Brain microvascular endothelial cell (primary cell): ENCODE results near the gene OR2G6.
"Not testable (repeated sequence)": the region's sequence is repeated elsewhere in the genome, so short reads cannot be mapped to it uniquely, and the experiment has no call there.

Experiments
- DNase-seq: peaks from one replicate; pipeline ENCODE4 v3.0.0-alpha.2; 2020
- H3K27ac ChIP-seq: fragments of 250-450 bp; sonication (Bioruptor Pico); 2 replicates; pipeline ENCODE4 v1.5.1; 2020; ENCODE audit warnings: mild to moderate bottlenecking, moderate library complexity
- H3K27me3 ChIP-seq: fragments of 250-450 bp; sonication (Bioruptor Pico); replicated peaks from 2 replicates; pipeline ENCODE4 v1.5.1; 2020; ENCODE audit warnings: mild to moderate bottlenecking
- H3K36me3 ChIP-seq: fragments of 250-450 bp; sonication (Bioruptor Pico); replicated peaks from 2 replicates; pipeline ENCODE4 v1.5.1; 2020; ENCODE audit warnings: mild to moderate bottlenecking
- H3K4me3 ChIP-seq: 2 replicates; pipeline ENCODE4 v1.5.1; 2011; ENCODE audit warnings: low read depth, mild to moderate bottlenecking, control low read depth, low read length, moderate library complexity
- CTCF ChIP-seq: IDR thresholded peaks from 2 replicates; pipeline ENCODE4 v1.5.1; 2011; ENCODE audit warnings: low read depth, mild to moderate bottlenecking, moderate library complexity, low read length, control low read depth, inconsistent platforms; ENCODE audit errors: missing control alignments
- in situ Hi-C: cut with HindIII; loops from 2 replicates; pipeline ENCODE4 v1.10.0; 2017; ENCODE audit warnings: low sequenced_read_pairs, low pct_ligation_motif_present

The OR2G6 gene

DNA sequence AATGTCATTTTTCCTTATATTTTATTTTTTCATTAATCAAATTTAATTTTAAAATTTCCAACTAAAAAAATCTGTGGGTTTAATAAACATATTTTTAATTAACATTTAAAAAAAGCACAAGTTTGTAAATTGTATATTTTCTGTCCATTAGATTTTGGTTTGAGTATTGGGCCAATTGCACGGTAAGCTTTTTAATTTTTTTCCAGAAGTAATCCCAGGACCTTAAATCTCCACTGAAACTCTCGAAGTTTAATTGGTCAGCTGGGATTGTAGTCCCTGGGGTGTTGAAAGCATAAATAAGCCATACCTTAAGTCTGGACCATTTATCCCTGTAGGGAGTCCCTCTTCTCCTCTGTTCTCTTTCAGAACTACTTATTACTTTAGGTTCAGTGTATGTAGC lies at the start of gene OR2G6:
Gene OR2G6, plus strand, starts transcription at position 301 of the 400 bp plus-strand sequence. CDS start 13,574 bp downstream, outside the sequence.
- H3K27ac ChIP-seq, in situ Hi-C loops, H3K27me3 ChIP-seq, H3K4me3 ChIP-seq, DNase-seq, H3K36me3 ChIP-seq: not testable (repeated sequence)

GRCh38 chr1:248459117-248459516 lies 48.8 kb upstream of the OR2G6 start:
- DNase-seq, H3K4me3 ChIP-seq, H3K36me3 ChIP-seq, H3K27ac ChIP-seq, H3K27me3 ChIP-seq, in situ Hi-C loops: not testable (repeated sequence)

DNA sequence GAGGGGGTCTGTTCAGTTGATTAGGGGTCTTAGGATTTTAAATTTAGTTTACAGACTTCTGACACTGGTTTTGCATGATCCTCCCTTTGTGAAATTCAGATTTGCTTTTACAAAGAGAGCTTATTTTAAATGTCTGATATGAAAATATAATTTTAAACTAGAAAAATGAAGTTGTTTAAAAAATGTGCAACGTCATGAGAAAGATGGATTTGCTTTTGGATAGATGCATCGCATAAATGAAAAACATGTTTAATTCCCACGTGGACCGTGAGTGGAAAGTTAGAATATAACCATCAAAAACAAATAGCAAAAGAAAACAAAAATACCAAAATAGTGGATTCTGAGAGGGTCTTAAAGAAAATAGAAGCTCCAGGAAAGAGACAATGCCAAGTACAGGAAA lies 36.7 kb upstream of the OR2G6 start:
- DNase-seq = no peak
- no peak overlapping the region for H3K27ac ChIP-seq
- no peaks in the 10 kb centered on the region for H3K36me3 ChIP-seq
- H3K4me3 ChIP-seq = no peak overlapping the region
- H3K27me3 ChIP-seq = no peaks in the 10 kb centered on the region
- in situ Hi-C loops = no loop called here
- TF ChIP-seq CTCF = no peak

DNA sequence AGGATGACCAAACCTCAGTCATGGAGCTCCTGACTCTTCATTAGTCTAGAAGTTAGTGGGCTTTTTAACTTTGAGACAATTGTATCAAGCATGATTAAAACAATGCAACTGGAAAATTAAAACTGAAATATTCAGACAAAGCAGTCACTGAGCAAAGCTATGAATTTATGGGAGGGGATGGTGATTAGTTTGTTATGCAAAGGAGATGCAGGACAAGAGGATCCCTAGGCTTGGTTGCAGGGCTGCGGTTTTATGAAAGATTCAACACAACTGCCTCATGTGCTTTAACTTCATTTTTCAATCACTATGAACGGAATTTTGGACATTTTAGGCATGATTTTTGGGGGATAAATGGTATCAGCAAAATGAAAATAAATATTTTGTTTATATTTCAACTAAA lies 35.8 kb upstream of the OR2G6 start:
- in situ Hi-C loops, DNase-seq, H3K4me3 ChIP-seq, H3K27me3 ChIP-seq, H3K36me3 ChIP-seq, H3K27ac ChIP-seq: not testable (repeated sequence)

DNA sequence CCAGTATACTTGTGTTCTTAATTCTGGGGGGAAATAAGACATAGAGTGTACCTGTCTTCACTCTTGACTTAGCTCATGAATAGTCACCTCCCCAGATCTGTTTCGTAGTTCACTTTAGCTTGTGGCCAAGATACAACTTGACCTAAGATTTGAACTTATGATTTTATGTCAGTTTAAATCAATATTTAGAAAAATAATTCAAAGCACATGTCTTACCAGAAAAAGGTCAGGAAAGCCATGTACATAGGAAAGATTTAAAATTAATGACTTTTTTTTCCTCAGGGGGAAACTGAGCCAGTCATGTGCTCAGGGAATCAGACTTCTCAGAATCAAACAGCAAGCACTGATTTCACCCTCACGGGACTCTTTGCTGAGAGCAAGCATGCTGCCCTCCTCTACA lies 34.8 kb upstream of the OR2G6 start, which contains the start of gene OR2T3:
Gene OR2T3, plus strand, starts transcription at position 301 of the 400 bp plus-strand sequence. Its CDS starts 0 bp downstream, at position 301.
- H3K36me3 ChIP-seq, H3K27ac ChIP-seq, H3K27me3 ChIP-seq, in situ Hi-C loops, DNase-seq, H3K4me3 ChIP-seq: not testable (repeated sequence)

DNA sequence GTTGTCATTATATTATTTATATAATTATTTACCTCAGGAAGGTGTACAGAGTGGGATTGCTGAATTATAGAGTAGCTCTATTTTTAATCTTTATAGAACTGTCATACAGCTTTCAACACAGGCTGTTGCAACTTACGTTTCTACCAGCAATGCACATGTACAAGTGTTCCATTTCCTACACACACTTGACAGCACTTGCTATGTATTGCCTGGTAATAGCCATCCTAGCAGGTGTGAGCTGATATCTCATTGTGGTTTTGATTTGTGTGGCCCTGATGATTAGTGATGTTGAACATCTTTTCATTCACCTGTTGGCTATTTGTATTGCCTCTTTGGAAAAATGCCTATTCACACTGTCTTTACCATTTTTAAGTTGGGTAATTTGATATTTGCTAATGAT lies 32.2 kb upstream of the OR2G6 start:
- DNase-seq, in situ Hi-C loops, H3K36me3 ChIP-seq, H3K27me3 ChIP-seq, H3K4me3 ChIP-seq, H3K27ac ChIP-seq: not testable (repeated sequence)

GRCh38 chr1:248481686-248482579 lies 25.9 kb upstream of the OR2G6 start:
- H3K27ac ChIP-seq, in situ Hi-C loops, H3K4me3 ChIP-seq, H3K27me3 ChIP-seq, DNase-seq, H3K36me3 ChIP-seq: not testable (repeated sequence)

DNA sequence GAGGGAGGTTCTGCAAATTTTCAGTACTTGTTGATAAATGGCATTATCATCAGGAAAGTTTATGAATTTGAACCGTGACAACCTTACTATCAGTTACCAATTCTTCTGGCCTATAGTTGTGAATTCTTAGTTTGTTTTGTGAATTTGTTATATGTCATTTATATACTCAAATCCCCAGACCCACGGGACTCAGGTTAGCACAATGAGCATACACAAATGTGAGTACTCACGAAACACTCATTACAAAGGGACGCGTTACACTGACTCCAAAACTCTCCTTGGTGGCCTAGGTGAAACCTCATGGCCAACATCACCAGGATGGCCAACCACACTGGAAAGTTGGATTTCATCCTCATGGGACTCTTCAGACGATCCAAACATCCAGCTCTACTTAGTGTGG lies 19.6 kb upstream of the OR2G6 start, which contains the start of gene OR2T5:
Gene OR2T5, plus strand, starts transcription at position 301 of the 400 bp plus-strand sequence. Its CDS starts 0 bp downstream, at position 301.
- H3K27me3 ChIP-seq, DNase-seq, H3K36me3 ChIP-seq, H3K27ac ChIP-seq, in situ Hi-C loops, H3K4me3 ChIP-seq: not testable (repeated sequence)

DNA sequence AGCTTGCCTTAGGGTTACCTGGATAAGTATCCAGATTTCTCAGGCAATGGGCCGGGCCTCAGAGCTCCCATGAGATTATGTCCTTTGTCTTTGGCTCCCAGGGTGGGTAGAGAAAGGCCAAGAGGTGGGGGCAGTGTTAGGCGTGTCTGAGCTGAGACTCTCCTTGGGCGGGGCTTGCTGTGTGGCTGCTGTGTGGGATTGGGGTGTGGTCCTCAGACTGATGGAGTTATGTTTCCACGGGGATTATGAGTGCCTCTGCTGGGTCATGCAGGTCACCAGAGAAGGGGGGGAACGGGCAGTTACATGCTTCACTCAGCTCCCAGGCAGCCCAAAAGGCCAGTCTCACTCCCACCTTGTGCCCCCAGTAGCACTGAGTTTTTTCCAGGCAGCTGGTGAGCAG lies 11.2 kb upstream of the OR2G6 start:
- H3K27me3 ChIP-seq, H3K27ac ChIP-seq, H3K36me3 ChIP-seq, DNase-seq, in situ Hi-C loops, H3K4me3 ChIP-seq: not testable (repeated sequence)

GRCh38 chr1:248500305-248501035 lies 7.4 kb upstream of the OR2G6 start:
- H3K27ac ChIP-seq, H3K27me3 ChIP-seq, H3K4me3 ChIP-seq, in situ Hi-C loops, H3K36me3 ChIP-seq, DNase-seq: not testable (repeated sequence)

- H3K27me3 ChIP-seq, H3K36me3 ChIP-seq, H3K27ac ChIP-seq, DNase-seq, in situ Hi-C loops, H3K4me3 ChIP-seq: not testable (repeated sequence)
Measured at GRCh38 chr1:248510217-248510616, 2.3 kb downstream of the OR2G6 start.
